HPDE6-E6E7 (cell line): ENCODE results near the gene ALOX5.
A peak's percentile ranks its signal among the peaks of the same experiment; 100 is the strongest.
"Not testable (repeated sequence)": the region's sequence is repeated elsewhere in the genome, so short reads cannot be mapped to it uniquely, and the experiment has no call there.

Source experiments
- DNase-seq: peaks from one replicate; pipeline ENCODE4 v3.0.0; 2011; ENCODE audit warnings: missing footprints; ENCODE audit errors: extremely low spot score

ALOX5 gene

DNA sequence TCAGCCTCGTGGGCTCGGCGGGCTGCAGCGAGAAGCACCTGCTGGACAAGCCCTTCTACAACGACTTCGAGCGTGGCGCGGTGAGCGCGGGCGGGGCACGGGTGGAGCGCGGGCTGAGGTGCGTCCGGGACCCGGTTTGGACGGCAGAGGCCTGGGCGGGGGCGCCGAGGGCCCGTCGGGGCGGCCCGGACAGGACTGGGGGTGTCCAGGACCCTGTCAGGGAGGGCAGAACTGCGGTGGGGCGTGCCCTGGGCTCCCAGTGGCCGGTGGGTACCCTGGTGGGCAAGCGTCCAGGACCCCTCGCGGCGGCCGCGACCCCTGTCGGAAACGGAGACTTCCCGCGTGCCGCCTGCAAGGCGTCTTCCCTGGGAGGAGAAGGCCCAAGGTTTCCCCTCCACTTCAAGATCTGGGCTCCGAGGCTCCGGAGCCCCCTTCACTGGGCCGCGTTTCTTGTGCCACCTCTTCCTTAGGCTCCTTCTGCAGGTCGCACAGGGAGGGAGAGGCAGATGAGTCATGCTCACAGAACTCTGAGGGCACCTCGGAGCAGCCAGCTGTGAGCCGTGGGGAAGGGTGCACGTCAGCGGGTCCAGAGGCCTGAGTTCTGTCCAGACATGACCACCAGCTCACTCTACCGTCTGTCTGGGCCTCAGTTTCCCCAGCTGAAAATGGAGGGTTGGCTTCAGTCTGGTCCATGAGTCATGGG is 485 bp downstream of the ALOX5 start:
- DNase-seq, result peak; percentile 40

DNA sequence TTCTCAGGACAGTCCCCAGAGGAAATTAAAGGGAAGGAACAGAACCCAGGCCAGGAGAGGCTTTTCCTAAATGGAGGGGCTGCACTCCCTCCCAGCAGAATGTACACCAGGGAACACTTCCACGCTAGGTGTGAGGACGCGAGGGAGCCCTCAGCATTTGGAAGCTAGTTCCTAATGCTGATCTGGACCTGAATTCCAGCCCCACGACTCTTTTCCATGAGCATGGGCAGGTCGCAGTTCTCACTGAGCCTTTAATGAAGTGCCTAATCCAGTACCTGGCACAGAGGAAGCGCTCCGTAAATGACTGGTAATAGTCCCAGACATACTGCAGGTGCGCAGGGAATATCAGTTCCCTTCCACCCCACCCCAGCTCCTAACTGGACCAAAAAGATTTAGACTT is 1.1 kb downstream of the ALOX5 start:
- DNase-seq, result no peak

DNA sequence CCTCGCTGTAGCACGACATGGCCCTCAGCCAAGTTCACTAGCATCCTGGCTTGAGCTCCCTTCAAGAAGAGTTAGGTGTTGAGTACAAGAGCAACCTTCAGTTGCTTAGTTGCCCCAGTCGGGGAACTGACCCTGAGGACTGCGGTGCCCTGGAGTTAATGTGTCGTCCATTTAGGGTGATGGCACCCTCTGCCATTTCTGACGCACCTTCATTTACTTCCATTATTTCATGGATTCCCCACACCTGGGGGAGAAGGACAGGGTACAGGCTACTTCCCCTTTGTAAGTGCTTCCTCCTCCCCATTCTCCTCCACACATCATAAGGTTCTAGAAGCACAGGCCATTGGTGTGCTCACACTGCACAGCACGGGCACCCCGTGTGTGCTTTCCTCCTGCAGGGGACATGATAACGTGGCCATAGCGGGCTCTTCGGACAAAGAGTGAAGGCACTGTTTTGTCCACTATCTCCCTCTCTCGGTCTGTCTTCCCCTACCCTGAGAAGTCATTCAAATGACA is 1.8 kb downstream of the ALOX5 start:
- no peak for DNase-seq

DNA sequence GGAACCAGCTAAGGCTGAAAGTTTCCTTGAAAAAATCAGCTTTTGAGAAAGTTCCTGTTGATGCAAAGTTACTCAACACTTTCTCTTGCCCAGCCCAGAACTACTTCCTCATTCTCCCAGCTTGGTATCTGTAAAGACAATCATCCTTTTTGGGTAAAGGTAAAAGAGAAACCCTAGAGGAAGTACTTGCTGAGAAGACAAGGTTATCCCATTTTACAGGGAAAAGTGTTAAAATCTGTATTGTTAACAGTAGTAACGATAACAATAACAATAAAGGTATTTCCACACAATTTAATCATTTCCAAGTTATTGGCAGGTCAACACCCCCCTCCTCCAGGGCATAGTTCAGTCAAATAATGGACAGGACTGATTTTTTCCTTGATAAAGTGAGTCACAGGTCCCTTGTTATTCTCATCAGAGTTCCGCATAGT is 2.4 kb downstream of the ALOX5 start:
- peak; percentile 32 for DNase-seq

DNA sequence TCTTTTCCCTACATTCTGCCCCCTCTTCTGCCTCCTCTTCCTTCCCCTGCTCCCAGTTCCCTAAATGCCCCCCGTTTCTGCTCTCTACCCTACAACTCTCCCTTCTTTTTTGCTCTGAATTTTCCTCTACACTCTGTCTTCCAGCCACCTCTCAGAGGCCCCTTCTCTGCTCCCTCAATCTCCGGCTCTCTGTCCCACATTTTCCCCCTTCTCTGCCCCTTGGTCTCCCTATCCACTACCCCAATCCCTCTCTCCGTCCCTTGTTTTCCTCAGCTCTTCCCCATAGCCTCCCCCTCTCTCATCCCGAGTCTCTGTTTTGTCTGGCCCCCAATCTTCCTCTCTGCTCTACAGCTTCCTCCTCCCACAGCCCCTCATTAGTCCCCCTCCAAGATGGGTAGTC is 3.3 kb downstream of the ALOX5 start:
- no peak for DNase-seq

DNA sequence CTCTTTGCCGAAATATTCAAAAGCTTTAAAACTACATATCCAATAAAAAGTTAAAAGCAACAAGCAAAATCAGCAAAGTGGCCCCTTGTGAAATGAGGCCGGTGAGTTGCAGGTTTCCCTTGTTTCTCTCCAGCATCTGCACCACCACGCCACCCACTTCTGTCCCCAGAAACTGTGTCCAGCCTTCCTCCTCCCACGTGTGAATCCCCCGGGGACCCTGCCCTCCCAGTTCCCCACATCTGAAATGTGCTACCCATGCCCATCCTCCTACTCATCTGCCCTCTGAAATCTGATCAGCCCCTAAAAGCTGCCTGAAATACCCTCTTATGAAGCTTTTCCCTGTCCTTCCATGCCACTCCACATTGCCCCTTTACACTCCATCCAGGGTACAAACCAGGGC is 3.8 kb downstream of the ALOX5 start:
- no peak for DNase-seq

DNA sequence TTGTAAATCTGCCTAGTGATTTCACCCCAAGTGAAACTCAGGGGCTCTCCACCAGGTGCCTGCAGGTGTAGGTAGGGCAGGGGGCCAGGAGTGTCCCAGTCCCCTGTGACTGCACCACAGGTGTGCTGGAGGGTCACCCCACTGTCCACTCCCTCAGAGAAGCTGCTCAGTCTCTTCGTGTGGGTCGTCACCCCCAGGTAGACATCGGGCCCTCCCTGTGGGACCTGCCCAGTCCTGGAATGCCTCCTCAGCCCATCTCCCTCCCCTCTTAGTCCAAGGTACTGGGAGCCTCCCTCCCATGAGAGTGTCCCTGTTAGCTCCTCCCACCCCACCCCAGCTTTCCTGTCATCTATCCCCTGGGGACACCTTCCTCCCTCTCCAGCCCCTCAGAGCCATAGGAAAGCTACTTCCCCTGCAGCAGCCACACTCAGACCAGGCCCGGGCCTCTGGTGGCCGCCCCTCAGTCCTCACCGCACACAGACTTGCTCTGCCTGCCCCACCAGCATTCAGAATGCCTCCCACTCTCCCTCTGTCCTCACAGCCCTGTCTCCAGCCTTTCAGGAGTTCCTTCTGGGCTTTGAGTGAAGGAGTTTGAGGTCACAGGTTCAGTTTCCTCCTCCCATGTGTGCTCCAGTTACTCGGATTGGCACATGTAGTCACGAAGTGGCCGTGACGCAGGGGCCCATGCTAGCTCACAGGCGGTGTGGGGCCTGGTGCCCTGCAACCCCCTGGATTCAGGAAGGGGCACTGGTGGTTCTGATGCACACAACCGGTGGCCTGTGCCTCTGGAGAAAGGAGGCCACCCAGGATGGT is 5.1 kb downstream of the ALOX5 start:
- no peak for DNase-seq

DNA sequence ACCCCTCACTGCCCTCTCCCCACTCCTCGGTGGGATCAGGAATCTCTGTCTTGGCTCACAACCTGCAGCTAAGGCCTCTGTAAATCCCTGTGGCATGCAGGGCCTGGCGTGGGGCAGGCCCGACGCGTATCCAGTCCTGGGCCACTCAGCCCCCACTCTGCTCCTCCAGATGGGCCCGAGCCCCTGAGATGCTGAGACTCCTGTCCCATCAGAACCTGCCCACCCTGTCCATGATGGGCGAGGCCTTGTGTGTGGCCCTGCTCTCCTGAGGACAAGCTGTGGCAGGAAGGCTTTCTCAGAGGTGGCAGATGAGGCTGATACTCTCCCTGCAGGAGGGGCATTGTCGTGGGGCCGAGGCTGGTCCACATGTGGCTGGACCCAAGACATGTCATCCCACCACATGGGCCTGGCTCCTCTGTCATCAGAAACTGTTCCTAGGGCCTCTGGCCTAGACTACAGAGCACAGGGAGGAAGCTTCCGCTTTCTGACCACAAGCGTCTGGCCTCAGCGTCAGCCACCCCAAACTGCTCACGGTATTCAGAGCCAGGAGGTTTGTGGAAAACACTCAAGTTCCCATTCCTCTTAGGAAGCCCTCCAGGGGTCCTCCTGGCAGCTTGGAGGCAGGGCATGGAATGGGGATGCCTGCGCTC is 6.0 kb downstream of the ALOX5 start:
- DNase-seq, result no peak

DNA sequence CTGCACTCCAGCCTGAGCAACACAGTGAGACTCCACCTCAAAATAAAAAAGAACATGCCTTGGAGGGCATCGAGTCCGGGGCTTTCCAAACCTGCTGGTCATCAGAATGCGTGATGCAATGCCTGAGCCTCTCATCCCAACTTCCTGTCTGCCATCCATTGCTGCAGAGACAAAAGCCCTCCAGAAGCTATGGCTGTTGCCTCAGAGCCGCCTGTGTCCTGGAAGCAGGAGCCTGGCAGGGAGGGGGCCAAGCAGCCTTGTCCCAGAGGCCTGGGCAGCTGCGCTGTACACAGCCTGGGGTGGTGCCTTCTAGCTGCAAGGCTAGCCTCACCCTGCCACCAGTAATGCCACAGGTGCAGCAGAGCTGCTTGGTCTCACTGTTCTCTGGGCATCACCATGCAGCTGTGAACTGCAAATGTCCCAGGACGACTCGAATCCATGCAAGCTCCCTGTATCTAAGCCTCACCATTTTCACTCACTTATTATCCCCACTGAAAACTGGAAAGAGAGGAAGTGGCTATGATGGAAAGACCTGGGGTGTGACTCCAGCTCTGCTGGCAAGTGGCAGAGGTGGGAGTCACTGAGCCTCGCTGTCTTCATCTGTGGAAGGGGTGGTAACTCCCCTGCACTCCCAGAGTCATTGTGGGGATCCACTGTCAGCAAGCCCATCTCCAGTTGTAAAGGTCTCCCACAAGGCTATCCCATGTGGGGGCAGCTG is 7.0 kb downstream of the ALOX5 start:
- DNase-seq, result no peak

DNA sequence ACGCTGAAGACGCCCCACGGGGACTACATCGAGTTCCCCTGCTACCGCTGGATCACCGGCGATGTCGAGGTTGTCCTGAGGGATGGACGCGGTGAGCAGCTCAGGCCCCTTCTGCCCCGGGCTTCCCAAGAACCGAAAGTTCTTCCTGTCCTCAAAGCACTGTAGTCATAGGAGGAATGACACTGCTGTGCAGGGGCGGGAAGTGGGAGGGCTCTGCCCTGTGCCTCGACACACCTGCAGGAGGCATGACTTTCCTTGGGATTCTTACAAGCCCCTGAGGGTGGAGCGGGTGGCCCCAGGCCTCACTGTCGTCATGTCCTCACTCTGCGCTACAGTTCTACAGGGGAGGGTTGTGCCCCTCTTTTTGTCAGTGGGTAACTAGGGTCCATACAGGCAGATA is 8.6 kb downstream of the ALOX5 start:
- no peak for DNase-seq

DNA sequence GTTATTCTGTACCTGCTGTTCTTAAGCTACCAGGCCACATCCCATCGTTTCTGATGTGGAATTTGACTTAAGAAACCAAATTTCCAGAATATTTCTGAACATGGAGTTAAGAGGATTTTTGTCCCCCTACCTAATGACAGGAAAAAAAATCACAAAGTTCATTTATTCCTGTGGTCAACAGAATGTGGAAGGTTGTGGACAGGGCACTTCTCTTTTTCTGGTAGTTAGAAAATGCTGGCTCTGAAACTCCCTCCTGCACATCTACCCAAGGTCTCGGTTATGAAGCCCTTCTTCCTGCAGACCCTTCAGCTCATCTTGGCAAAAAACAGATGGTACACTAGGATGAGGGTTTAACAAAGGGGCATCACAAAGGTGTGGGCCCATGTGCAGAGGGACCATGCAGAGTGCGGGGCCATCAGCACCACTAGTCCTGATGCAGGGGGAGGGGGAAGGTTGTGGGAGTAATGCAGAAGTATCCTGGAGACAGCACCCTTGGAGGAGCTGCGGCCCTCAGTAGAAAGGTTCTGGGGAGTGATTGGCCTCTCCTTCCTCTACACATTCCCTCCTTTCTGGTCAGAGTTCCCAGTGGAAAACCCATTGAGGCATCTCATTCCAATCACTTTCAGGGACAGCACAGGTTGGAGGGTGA is 9.8 kb downstream of the ALOX5 start:
- DNase-seq, result no peak

DNA sequence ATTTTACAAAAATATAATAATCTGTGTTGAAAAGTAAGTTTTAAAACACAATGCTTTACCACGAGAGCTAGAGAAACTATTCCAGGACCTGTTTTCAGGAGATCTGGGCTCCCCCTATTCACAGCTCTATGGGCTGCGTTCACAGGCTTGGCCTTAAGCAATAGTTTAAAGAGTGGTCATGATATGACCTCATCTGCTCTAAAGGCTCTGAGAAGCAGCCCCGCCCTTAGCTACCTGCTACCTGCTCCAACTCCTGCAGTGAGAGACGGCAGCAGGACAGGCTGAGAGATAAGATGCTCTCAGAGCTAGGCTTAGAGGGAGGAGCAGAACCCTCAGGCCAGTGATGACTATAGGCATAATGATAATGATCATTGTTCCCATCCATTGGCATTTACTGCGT is 12.6 kb downstream of the ALOX5 start:
- DNase-seq, result no peak

DNA sequence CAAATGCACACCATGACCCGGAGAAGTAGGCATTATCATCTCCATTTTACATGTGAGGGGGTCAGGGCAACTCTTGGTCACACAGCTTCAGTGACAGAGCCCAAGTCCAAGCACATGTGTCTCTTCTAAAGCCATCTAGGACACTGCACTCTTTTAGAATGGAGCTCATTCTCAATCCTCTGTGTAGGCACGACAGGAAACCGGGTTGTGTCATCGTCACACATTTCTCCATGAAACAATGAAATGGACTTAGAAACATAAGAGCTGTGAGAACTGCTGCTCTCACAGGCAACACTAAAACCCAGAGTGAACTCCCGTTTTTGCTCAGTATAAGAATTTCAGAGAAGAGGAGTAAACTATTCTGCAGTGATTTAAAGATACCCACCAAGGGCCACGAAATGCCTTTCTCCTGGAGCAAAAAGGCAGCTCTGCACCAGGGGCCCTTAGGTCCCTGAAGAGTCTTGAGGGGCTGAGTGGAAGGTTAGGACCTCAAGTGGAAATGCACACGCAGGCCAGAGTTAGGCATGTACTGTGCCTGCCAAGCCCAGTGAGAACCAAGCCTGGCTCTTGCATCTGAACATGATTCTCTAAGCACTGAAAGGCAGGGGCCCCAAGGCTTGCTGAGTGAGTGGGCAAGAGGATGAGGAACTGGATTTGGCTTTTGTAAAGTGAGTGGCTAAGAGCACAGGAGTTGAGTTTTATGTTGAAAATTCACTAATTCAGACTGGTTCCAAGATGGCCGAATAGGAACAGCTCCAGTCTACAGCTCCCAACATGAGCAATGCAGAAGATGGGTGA is 13.3 kb downstream of the ALOX5 start:
- no peak for DNase-seq

DNA sequence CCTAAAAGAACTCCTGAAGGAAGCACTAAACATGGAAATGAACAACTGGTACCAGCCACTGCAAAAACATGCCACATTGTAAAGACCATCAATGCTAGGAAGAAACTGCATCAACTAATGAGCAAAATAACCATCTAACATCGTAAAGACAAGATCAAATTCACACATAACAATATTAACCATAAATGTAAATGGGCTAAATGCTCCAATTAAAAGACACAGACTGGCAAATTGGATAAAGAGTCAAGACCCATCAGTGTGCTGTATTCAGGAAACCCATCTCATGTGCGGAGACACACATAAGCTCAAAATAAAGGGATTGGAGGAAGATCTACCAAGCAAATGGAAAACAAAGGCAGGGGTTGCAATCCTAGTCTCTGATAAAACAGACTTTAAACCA is 15.7 kb downstream of the ALOX5 start:
- not testable (repeated sequence) for DNase-seq

DNA sequence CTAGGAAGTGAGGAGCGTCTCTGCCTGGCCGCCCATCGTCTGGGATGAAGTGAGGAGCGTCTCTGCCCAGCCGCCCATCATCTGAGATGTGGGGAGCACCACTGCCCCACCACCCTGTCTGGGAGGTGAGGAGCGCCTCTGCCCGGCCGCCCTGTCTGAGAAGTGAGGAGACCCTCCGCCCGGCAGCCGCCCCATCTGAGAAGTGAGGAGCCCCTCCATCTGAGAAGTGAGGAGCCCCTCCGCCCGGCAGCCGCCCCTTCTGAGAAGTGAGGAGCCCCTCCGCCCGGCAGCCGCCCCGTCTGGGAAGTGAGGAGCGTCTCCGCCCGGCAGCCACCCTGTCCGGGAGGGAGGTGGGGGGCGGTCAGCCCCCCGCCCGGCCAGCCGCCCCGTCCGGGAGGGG is 17.6 kb downstream of the ALOX5 start:
- not testable (repeated sequence) for DNase-seq

DNA sequence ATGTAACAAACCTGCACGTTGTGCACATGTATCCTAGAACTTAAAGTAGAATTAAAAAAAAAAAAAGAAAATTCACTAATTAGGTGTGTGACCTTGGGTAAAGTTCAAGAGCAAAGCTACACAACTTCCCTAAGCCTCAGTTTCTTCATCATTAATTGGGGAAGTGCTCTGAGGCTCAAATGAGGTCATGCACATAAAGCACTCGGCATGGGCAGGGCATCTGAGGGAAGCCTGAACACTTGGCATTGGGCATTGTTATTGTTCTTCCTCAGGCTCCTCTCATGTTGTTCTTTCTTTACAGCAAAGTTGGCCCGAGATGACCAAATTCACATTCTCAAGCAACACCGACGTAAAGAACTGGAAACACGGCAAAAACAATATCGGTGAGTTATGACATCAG is 21.5 kb downstream of the ALOX5 start:
- no peak for DNase-seq

DNA sequence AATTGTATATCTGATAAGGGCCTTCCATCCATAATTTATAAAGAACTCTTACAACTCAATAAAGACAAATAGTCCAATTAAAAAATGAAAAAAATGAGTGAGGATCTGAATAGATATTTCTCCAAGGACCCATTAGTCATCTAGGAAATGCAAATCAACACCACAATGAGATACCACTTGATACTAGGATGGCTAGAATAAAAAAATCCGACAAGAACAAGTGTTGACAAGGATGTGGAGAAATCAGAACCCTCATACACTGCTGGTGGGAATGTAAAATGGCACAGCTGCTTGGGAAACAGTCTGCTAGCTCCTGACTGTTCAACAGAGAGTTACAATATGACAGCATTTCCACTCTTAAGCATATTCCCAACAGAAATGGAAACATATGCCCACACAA is 24.6 kb downstream of the ALOX5 start:
- no peak for DNase-seq

DNA sequence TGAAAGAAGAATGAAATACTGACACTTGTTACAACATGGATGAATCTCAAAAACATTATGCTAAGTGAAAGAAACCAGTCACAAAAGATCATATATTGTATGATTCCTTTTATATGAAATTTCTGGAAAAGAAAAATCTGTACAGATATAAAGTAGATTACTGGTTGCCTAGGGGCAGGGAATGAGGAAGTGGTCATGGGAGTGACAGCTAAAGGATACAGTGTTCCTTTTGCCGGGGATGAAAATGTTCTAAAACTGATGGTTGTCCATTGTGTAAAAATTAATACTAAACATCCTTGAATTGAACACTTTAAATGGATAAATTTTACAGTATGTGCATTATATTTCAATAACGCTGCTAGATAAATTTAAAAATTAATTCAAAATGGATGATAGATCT is 25.1 kb downstream of the ALOX5 start:
- no peak for DNase-seq

DNA sequence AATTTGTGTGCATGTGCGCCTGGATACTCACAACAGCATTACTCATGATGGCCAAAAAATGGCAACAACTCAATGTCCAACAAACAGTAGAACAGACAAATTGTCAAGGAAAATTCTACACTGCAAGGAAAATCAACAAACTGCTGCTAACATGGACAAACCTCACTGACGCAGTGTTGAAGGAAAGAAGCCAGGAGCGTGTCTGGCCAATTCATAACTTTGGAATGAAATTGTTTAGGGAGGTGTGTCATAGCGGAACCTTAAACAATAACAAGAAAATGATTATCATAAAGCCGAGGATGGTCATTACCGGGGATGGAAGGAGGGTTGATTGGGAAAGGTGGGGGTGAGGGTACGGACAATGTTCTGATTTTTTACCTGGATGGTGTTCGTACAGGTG is 29.1 kb downstream of the ALOX5 start:
- DNase-seq, result peak; percentile 32

DNA sequence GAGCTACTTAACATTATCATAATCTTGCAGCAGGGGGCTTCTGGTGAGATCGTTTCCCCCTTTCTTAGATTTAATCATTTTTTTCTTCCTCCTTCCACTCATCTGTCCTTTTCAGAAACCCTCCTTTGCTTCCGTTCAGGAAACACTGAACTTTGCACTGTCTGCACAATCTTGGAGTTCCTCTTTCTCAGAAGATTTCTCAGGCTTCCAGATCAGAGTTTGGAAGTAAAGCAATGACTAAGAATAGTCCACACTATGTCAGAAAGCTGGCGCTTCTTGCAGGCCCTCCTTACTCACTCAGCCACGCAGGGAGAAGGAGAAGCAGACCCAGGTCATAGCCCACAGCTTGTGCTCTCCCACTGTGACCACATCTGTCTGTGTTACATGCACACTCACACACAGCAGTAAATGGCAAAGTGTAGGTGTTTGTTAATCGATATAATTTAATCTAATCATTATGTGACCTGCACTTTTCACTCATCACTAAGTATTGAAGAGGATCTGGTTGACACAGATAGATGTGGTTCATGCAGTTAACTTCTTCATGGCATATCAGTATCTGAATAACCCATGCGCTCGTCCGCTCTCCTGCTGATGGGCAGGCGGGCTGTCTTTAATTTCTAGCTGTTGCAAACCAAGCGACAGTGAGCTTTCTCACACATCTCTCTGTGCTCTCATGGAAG is 30.2 kb downstream of the ALOX5 start:
- no peak for DNase-seq
